C4-2B (cell line): Measurements from ENCODE around the gene SEMA4D.

Experiments used
- ZFX ChIP-seq: fragments of 450-650 bp; IDR thresholded peaks from 2 replicates; pipeline ENCODE4 v1.6.1; 2017
- TF ChIP-seq, protein P1 (sequence below): fragments of 450-650 bp; conservative IDR thresholded peaks from 2 replicates; pipeline ENCODE4 v1.5.1; 2017; ENCODE audit warnings: mild to moderate bottlenecking

- TF ChIP-seq, protein P1, sequence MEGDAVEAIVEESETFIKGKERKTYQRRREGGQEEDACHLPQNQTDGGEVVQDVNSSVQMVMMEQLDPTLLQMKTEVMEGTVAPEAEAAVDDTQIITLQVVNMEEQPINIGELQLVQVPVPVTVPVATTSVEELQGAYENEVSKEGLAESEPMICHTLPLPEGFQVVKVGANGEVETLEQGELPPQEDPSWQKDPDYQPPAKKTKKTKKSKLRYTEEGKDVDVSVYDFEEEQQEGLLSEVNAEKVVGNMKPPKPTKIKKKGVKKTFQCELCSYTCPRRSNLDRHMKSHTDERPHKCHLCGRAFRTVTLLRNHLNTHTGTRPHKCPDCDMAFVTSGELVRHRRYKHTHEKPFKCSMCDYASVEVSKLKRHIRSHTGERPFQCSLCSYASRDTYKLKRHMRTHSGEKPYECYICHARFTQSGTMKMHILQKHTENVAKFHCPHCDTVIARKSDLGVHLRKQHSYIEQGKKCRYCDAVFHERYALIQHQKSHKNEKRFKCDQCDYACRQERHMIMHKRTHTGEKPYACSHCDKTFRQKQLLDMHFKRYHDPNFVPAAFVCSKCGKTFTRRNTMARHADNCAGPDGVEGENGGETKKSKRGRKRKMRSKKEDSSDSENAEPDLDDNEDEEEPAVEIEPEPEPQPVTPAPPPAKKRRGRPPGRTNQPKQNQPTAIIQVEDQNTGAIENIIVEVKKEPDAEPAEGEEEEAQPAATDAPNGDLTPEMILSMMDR, result no peak
- TF ChIP-seq ZFX, result no peak
These were observed 1.1 kb upstream of the SEMA4D start for GRCh38 chr9:89498852-89499480.
